ENCODE data around the gene TSPAN1.

Gene TSPAN1

DNA sequence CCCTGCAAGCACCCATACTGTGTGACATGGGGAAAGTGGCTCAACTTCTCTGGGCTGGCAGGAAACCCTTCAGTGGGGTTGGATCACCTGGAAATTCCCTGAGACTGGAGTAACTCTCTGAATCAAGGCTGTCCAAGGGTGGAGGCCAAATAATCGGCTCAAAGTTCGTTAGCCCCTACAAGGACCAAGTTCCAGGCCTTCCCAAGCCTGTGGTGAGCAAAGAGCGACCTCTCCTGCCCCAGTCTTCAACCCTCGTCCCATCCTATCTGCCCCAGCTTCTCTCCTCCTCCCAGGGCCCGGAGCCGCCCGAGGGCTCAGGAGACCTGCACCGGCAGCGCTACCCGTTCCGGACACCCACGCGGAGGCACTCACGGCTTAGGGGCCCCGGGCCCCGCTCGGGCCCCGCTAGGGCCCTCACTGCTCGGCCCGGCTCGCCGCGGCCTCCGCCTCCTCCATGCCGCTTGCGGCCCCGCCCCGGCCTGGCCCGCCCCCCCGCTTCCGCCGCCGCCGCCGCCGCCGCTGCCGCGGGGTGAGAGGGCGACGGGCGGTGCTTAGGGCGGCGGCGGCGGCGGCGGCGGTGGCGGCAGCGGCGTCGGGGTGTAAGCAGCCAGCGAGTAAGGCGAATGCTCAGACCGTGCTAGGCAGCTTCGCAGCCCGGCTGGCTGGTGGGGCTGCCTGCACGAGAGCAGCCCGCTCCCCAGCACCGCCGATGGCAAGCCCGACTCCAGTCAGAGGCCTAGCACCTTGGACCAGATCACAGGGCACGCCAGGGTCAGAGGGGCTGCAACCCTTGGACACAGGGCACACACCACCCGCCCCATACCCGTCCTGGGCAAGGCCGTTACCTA is 23.3 kb downstream of the TSPAN1 start, which contains the start of gene POMGNT1:
Gene POMGNT1, minus strand, starts transcription at position 471 of the 848 bp plus-strand sequence. CDS start 613 bp downstream, outside the sequence.
- Histone ChIP-seq H3K9me3 (ENCODE audit: severe bottlenecking) (no peaks in the 10 kb centered on the region), H3K36me3 (peaks cover 5% of the 10 kb centered on the region), H3K4me3 (ENCODE audit: low read depth, low read length) (peak within 1 kb of the TSS; percentile 77), H3K27me3 (ENCODE audit: insufficient read depth, low read depth, severe bottlenecking) (no peaks in the 10 kb centered on the region), H3K27ac (peak within 1 kb of the TSS; percentile 86)
- DNase-seq: peak; percentile 61
- TF ChIP-seq, protein P1, sequence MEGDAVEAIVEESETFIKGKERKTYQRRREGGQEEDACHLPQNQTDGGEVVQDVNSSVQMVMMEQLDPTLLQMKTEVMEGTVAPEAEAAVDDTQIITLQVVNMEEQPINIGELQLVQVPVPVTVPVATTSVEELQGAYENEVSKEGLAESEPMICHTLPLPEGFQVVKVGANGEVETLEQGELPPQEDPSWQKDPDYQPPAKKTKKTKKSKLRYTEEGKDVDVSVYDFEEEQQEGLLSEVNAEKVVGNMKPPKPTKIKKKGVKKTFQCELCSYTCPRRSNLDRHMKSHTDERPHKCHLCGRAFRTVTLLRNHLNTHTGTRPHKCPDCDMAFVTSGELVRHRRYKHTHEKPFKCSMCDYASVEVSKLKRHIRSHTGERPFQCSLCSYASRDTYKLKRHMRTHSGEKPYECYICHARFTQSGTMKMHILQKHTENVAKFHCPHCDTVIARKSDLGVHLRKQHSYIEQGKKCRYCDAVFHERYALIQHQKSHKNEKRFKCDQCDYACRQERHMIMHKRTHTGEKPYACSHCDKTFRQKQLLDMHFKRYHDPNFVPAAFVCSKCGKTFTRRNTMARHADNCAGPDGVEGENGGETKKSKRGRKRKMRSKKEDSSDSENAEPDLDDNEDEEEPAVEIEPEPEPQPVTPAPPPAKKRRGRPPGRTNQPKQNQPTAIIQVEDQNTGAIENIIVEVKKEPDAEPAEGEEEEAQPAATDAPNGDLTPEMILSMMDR (IDR thresholded peaks at IDR 0.05; ENCODE audit: low read depth, low read length): peak; percentile 43; the same call in 1 of the 2 replicates

DNA sequence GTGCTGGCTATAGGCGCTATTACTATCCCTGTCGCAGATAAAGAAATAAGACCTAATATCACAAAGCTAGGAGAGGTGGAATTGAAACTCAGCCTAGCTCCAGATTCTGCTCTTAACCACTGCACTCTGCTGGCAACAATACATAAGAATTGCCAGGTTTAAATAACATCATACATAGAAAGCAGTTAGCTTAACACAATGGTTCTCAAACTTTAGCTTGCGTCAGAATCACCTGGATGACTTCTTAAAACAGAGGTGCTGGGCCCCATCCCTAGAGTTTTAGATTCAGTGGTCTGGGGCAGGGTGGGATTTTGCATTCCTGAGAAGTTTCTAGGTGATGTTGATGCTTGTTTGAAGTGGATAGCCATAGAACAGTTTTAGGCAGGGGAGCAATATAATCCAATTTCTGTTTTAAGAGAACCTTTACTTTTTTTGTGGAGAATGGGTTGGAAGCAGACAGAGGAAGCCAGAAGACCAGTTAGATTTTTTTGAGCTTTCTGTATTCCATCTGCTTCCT is 24.4 kb downstream of the TSPAN1 start:
- Histone ChIP-seq H3K9me3 (ENCODE audit: severe bottlenecking) (no peaks in the 10 kb centered on the region), H3K36me3 (peaks cover 5% of the 10 kb centered on the region), H3K27ac (no peak overlapping the region), H3K4me3 (ENCODE audit: low read depth, low read length) (no peak overlapping the region), H3K27me3 (ENCODE audit: insufficient read depth, low read depth, severe bottlenecking) (no peaks in the 10 kb centered on the region)
- no peak for DNase-seq
- TF ChIP-seq, protein P1 (IDR thresholded peaks at IDR 0.05; ENCODE audit: low read depth, low read length): no peak

DNA sequence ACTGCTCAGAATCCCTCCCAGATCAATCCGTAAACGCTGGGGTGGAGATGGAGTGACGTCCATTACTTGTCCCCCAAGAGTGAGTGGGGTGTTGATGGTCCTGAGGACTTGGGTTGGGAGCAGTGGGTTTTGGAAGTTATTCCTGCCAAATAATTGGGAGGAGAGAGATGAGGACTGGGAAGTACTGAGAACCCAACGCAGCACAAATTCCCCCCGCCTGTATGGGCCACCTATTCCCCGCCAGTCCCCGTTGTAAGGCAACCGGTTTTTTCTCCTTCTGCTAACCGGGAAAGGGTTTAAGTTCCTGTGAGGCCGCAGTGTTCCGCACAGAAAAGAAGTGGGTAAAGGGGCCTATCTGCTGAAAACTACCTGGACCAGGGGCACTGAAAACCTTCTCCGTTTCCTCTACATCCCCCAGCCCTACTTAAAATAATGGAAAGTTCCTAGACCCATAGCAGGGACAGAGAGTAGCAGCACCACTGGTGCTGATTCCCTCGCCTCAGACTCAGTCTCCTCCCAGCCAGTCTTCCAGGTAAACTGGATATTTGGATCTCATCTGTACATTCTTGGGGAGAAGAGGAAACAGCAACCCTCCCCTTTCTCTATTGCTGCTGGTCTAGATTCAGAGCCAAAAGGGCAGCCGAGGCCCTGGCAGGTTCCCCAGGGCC is 29.0 kb downstream of the TSPAN1 start:
- no peak overlapping the region for H3K27ac ChIP-seq
- peak overlapping the region; percentile 67 for H3K4me3 ChIP-seq (ENCODE audit: low read depth, low read length)
- DNase-seq: no peak
- H3K9me3 ChIP-seq (ENCODE audit: severe bottlenecking): no peaks in the 10 kb centered on the region
- no peaks in the 10 kb centered on the region for H3K27me3 ChIP-seq (ENCODE audit: insufficient read depth, low read depth, severe bottlenecking)
- 0 out of 2 replicates have a peak, but pooled peaks cover 6% of the 10 kb centered on the region for H3K36me3 ChIP-seq
- TF ChIP-seq, protein P1 (IDR thresholded peaks at IDR 0.05; ENCODE audit: low read depth, low read length): no peak

DNA sequence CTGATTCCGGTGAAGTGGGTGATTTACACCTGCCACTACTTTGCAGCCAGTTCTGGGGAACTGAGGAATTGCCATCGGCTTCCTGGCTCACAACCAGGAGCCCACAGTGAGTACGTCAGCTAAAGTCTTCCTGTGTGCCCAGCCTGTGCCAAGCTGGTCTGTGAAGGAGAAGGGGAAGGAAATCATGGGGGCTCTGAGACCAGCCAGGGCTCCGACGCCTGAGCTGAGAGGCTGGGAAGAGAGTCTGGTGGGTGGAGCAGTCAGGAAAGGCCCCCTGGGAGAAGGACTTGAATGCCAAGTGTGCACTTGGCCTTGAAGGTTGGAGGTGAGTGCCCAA is 29.5 kb downstream of the TSPAN1 start:
- no peak overlapping the region for H3K4me3 ChIP-seq (ENCODE audit: low read depth, low read length)
- DNase-seq: no peak
- H3K27ac ChIP-seq: no peak overlapping the region
- 0 out of 2 replicates have a peak, but pooled peaks cover 6% of the 10 kb centered on the region for H3K36me3 ChIP-seq
- no peaks in the 10 kb centered on the region for H3K27me3 ChIP-seq (ENCODE audit: insufficient read depth, low read depth, severe bottlenecking)
- no peaks in the 10 kb centered on the region for H3K9me3 ChIP-seq (ENCODE audit: severe bottlenecking)
- TF ChIP-seq, protein P1 (IDR thresholded peaks at IDR 0.05; ENCODE audit: low read depth, low read length): no peak

DNA sequence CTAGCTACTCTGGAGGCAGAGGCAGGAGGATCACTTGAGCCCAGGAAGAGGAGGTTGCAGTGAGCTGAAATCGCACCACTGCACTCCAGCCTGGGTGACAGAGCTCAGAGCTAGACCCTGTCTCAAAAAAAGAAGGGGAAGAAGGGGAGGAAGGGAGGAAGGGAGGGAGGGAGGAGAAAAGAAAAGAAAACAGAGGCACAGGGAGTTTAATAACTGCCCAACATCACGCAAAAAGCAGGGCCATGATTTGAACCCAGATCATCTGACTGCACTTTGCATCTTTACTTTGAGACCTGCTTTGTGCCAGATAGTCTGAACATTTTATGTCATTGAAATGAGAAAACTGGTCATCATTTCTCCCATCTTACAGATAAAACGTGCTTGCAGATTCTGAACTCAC is 30.3 kb downstream of the TSPAN1 start:
- Histone ChIP-seq H3K4me3 (ENCODE audit: low read depth, low read length) (no peak overlapping the region), H3K36me3 (0 out of 2 replicates have a peak, but pooled peaks cover 6% of the 10 kb centered on the region), H3K27me3 (ENCODE audit: insufficient read depth, low read depth, severe bottlenecking) (no peaks in the 10 kb centered on the region), H3K27ac (no peak overlapping the region), H3K9me3 (ENCODE audit: severe bottlenecking) (no peaks in the 10 kb centered on the region)
- no peak for DNase-seq
- TF ChIP-seq, protein P1 (IDR thresholded peaks at IDR 0.05; ENCODE audit: low read depth, low read length): no peak
